Esophagus (tissue), 2 donors: ENCODE measurements around the gene FAM13C. TPM values are rescaled to one million over a fixed set of nuclear protein-coding genes. Genes with fewer than 3 reads are reported as not detected.

Source experiments
- H3K27ac ChIP-seq, 2 donors: one replicate each; pipeline ENCODE4 v1.5.1; 2013; ENCODE audit warnings: low read depth in 2 of 2, mild to moderate bottlenecking in 2 of 2, inconsistent platforms in 1 of 2, low read length in 1 of 2, moderate library complexity in 1 of 2
- H3K27me3 ChIP-seq, 2 donors: one replicate each; pipeline ENCODE4 v1.6.1; 2013; ENCODE audit warnings: low read length in 2 of 2, control low read depth in 1 of 2, mild to moderate bottlenecking in 1 of 2; ENCODE audit not compliant: insufficient read depth in 2 of 2, control insufficient read depth in 1 of 2
- H3K36me3 ChIP-seq, 2 donors: one replicate each; pipeline ENCODE4 v1.6.1; 2013; ENCODE audit warnings: low read length in 1 of 2; ENCODE audit not compliant: control insufficient read depth in 2 of 2, insufficient read depth in 2 of 2
- H3K4me1 ChIP-seq, 2 donors: one replicate each; pipeline ENCODE4 v1.6.1; 2013; ENCODE audit warnings: low read length in 1 of 2; ENCODE audit not compliant: control insufficient read depth in 2 of 2, insufficient read depth in 2 of 2
- H3K4me3 ChIP-seq, 2 donors: one replicate each; pipeline ENCODE4 v1.5.1; 2013; ENCODE audit warnings: low read length in 2 of 2, mild to moderate bottlenecking in 2 of 2, low read depth in 1 of 2, moderate library complexity in 1 of 2
- H3K9me3 ChIP-seq, 2 donors: one replicate each; pipeline ENCODE4 v1.6.1; 2013; ENCODE audit warnings: mild to moderate bottlenecking in 2 of 2, low read depth in 1 of 2, low read length in 1 of 2, moderate library complexity in 1 of 2; ENCODE audit not compliant: control insufficient read depth in 2 of 2, insufficient read depth in 1 of 2
- WGBS, 2 donors: extraction: QIAGEN DNeasy Blood & Tissue Kit; methylation state at CpG; one replicate each; pipeline ENCODE4 v1.1.7; 2013; 5-methylcytosine and 5-hydroxymethylcytosine counted together
- polyA plus RNA-seq, 2 donors: library from polyadenylated mRNA; stranded (reverse); fragments of 200-250 nt; gene quantifications; one replicate each; pipeline ENCODE4 v1.2.3, GENCODE V29; 2013
- donor health status: healthy with polysubstance abuse.
- donor health status: Bipolar disorder and iron deficiency.

FAM13C gene
- polyA plus RNA-seq, 2 donors: 2.7 to 4.4 TPM

GRCh38 chr10:59258890-59259289 lies 103.5 kb downstream of the FAM13C start:
- Histone ChIP-seq H3K36me3 (no peaks in the 10 kb centered on the region), H3K4me1 (no peaks in the 10 kb centered on the region), H3K9me3 (no peaks in the 10 kb centered on the region), H3K27me3 (peaks cover 0 to 2% of the 10 kb centered on the region in 2 donors), H3K27ac (no peak overlapping the region), H3K4me3 (no peak overlapping the region)
- WGBS, 2 donors: 94 to 100% methylated on average over 1 of the region's 1 CpG

DNA sequence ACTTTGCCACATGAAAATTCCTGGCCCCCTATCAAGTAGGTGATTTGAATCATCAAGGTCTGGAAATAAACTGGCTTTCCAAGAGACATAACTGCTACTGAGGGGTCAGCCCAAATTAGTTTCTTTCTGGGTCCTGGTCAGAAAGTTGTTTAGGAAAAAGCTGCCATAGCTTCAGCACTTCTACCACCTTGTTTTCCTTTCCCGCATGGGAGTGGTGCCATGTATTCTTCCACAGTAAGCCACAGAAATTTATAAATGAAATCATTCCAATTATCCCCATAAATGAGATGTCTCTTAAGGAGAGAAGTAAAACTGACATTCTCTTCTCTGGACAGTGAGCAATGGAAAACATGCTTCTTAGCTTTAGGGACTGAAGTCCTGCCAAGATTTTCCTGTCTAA lies 105.1 kb downstream of the FAM13C start:
- Histone ChIP-seq H3K4me3 (no peak overlapping the region), H3K4me1 (no peaks in the 10 kb centered on the region), H3K27ac (no peak overlapping the region), H3K27me3 (peaks cover 0 to 2% of the 10 kb centered on the region in 2 donors), H3K9me3 (no peaks in the 10 kb centered on the region), H3K36me3 (no peaks in the 10 kb centered on the region)
- 80 to 86% methylated on average over 1 of the region's 1 CpG for WGBS, 2 donors

- no peak overlapping the region for H3K4me3 ChIP-seq
- no peaks in the 10 kb centered on the region for H3K36me3 ChIP-seq
- H3K4me1 ChIP-seq: no peaks in the 10 kb centered on the region
- H3K27me3 ChIP-seq: peaks cover 0 to 2% of the 10 kb centered on the region in 2 donors
- H3K27ac ChIP-seq: no peak overlapping the region
- no peaks in the 10 kb centered on the region for H3K9me3 ChIP-seq
- 91 to 94% methylated on average over 1 of the region's 1 CpG for WGBS, 2 donors
Observed at GRCh38 chr10:59255463-59255862, 106.9 kb downstream of the FAM13C start.

DNA sequence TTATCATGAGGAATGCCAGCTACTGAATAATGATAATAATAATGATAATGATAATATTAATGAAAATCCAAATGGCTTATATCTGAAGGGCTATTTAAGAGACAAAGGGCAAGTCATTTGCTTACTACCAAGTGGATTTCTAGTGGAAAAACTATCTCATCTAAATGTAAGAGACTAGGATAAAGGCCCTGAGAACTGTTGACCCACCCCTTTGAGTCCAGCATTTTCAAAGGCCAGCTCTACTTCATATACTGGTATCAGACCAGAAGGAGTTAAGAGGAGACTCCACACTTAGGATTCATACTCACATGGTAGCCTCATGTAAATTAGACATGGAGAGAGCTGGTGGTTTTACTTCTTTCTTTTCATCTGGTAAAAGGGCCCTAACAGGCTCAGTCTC lies 109.9 kb downstream of the FAM13C start:
- H3K9me3 ChIP-seq: no peaks in the 10 kb centered on the region
- no peaks in the 10 kb centered on the region for H3K4me1 ChIP-seq

DNA sequence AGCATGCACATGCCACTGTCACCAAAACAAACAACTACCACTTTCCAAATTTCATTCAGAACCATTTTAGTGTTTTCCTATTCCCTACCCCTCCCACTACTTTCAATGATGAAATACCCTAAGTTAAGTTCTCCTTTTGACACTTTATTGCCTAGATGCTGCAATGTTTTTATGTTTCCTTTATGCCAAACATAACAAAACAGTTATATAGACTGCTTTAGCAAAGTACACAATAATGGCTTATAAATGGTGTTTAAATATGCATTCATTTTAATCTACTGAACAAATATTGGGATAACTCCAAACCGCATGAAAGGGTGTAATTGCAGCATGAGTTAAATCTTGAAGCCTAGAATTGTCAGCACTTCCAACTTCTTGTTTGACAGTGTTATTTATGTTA lies 116.7 kb downstream of the FAM13C start:
- no peaks in the 10 kb centered on the region for H3K27me3 ChIP-seq
- WGBS, 2 donors: 47 to 58% methylated on average over 1 of the region's 1 CpG
- H3K9me3 ChIP-seq: no peaks in the 10 kb centered on the region
- no peaks in the 10 kb centered on the region for H3K4me1 ChIP-seq
- H3K36me3 ChIP-seq: no peaks in the 10 kb centered on the region
- H3K27ac ChIP-seq: no peak overlapping the region
- H3K4me3 ChIP-seq: no peak overlapping the region

More for the DNA sequence above, 109.9 kb downstream of the FAM13C start:
- H3K36me3 ChIP-seq: no peaks in the 10 kb centered on the region
- peaks cover 0 to 2% of the 10 kb centered on the region in 2 donors for H3K27me3 ChIP-seq
- H3K4me3 ChIP-seq: no peak overlapping the region
- no peak overlapping the region for H3K27ac ChIP-seq

DNA sequence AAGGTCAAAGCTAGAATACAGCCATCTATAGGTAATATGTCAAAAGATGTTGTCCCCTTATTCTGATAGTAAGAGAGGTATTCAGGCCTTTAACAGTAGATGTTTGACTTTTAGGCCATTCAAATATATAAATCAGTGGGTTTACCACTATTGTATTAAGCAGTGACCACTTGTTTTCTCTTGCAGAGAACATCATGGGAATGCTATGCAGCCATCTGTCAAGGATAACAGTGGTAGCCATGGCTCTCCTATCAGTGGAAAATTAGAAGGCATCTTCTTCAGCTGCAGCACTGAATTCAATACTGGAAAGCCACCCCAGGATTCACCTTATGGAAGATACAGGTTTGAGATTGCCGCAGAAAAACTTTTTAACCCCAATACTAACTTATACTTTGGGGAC lies 117.5 kb downstream of the FAM13C start:
- 91 to 97% methylated on average over 1 of the region's 1 CpG for WGBS, 2 donors
- Histone ChIP-seq H3K27me3 (no peaks in the 10 kb centered on the region), H3K9me3 (no peaks in the 10 kb centered on the region), H3K27ac (no peak overlapping the region), H3K36me3 (no peaks in the 10 kb centered on the region), H3K4me1 (no peaks in the 10 kb centered on the region), H3K4me3 (no peak overlapping the region)

DNA sequence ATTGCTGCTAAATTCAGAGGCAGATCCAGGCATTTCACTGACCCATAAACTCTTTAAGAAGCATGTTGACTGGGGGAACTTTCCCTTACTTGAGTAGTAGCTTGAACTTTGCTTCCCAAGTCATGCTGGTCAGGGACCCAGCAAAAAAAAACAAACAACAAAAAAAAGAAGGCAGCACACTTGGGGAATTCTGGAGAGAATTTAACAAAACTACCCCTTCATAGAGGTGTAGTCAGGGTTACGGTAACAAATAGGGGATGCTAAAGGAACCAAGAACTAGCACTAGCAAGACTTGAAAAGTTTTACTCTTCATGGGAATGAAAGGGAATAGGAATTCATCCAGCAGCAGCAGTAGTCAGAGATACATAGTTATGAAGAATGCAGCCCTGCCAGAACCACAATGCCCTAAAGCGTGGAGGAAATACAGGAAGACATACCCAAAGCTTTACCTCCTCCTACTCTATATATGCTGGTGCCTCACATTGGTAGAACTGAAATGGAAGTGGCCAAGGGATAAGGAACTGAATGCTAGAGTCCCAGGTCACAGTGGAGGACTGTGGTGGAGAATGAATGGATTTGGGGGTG lies 118.6 kb downstream of the FAM13C start:
- WGBS, 2 donors: 87 to 92% methylated on average over 2 of the region's 2 CpGs
- H3K27me3 ChIP-seq: no peaks in the 10 kb centered on the region
- no peaks in the 10 kb centered on the region for H3K36me3 ChIP-seq
- H3K27ac ChIP-seq: no peak overlapping the region
- no peaks in the 10 kb centered on the region for H3K4me1 ChIP-seq
- no peaks in the 10 kb centered on the region for H3K9me3 ChIP-seq
- no peak overlapping the region for H3K4me3 ChIP-seq

DNA sequence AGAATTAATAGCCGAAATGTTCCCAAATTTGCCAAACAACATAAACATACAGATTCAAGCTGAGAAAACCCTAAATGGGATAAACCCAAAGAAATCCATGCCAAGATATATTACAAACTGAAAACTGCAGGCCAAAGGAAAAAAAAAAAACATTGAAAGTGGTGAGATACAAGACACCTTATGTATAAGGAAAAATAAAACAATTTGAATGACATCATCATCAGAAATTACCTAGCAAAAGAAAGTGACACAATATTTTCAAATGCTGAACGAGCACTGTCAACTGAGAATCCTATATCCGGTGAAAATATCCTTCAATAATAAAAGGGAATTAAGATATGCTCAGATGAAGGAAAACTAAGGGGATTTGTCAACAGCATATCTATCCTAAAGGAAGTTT lies 119.4 kb downstream of the FAM13C start:
- WGBS, 2 donors: 92 to 93% methylated on average over 3 of the region's 3 CpGs
- H3K9me3 ChIP-seq: no peaks in the 10 kb centered on the region
- H3K36me3 ChIP-seq: no peaks in the 10 kb centered on the region
- H3K27me3 ChIP-seq: no peaks in the 10 kb centered on the region
- no peak overlapping the region for H3K4me3 ChIP-seq
- no peaks in the 10 kb centered on the region for H3K4me1 ChIP-seq
- no peak overlapping the region for H3K27ac ChIP-seq

DNA sequence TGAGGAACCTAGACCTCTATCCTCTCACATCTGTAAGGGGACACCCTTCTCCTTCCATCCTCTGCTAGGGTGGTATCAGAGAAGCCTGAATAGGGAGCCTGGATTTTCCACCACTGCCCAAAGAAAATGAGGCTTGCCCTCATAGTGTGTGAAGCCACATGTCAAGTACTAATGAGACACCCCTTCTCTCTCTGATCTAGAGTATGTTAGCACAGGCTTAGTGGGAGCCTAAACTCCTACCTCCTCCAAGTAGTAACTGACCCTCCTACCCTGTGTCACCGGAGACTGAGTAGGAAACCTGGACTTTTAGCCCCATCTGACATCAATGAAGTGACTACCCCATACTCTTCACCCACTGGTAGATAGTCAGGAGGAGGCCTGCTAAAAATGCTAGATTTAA lies 120.3 kb downstream of the FAM13C start:
- Histone ChIP-seq H3K4me1 (no peaks in the 10 kb centered on the region), H3K9me3 (no peaks in the 10 kb centered on the region), H3K4me3 (no peak overlapping the region), H3K27me3 (no peaks in the 10 kb centered on the region), H3K27ac (no peak overlapping the region), H3K36me3 (no peaks in the 10 kb centered on the region)
- 95 to 96% methylated on average over 1 of the region's 1 CpG for WGBS, 2 donors

DNA sequence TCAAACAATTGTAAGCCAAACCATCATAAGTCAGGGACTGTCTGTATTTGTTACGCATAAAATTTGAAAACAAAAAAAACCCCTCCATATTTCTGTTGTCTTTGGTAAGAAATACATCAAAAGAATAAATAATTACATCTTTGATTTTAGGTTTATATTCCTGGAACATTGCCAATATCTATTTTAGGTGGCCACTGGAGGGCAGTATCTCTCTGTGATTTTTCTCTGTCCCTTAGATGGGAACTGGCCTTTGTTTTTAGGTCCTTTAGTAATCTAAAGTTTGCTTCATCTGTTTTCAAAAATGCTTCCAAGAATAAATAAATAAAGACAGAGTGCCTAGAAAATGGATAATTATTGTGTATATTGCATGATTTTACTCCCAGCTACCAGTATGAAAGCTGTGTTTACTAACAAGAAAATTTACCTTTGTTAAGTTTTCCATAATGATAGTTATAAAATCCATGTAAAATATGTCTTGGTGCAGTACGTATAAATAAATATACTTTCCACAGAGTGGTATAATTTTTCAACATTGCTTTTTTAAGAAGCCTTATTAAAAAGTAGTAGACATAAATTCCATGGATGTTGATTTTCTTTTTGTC lies 121.7 kb downstream of the FAM13C start:
- no peak overlapping the region for H3K4me3 ChIP-seq

More for the DNA sequence above, 121.7 kb downstream of the FAM13C start:
- no peaks in the 10 kb centered on the region for H3K4me1 ChIP-seq
- no peaks in the 10 kb centered on the region for H3K36me3 ChIP-seq
- WGBS, 2 donors: 41 to 42% methylated on average over 2 of the region's 2 CpGs
- H3K9me3 ChIP-seq: no peaks in the 10 kb centered on the region
- no peaks in the 10 kb centered on the region for H3K27me3 ChIP-seq
- H3K27ac ChIP-seq: no peak overlapping the region
